Measurements from ENCODE around the gene CTPS1. TPM values are rescaled to one million over a fixed set of nuclear protein-coding genes. Genes with fewer than 3 reads are reported as not detected.

Gene CTPS1
- total RNA-seq, 1 experiment from 2014 or later = 139 TPM

DNA sequence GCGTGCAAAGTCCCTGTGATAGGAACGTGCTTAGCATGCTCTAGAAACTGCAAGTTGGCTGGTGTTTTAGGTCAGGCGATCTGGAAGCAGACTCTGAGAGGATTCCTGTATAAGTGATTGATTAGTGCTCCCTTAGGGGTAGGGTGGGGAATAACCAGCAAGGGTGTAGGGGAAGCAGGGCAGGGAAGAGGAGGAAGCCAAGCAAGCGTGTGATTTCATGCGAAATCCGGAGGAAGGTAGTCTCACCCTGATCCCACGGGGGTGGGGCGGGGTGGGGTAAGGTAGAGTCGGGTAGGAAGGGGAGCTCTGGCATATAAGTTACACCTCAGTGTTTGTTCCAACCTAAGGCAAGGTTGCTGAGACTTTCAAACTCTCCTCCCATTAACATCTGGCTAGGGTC lies 24.9 kb upstream of the CTPS1 start:
- Histone ChIP-seq H3K36me3 (ENCODE audit: insufficient read depth, low read length, poor library complexity, severe bottlenecking) (no peaks in the 10 kb centered on the region), H3K9me3 (ENCODE audit: low read depth, low read length, poor library complexity, severe bottlenecking) (no peaks in the 10 kb centered on the region), H3K4me1 (ENCODE audit: insufficient read depth, low read length, poor library complexity, severe bottlenecking) (no peaks in the 10 kb centered on the region), H3K27ac (ENCODE audit: low read depth, low read length, poor library complexity, severe bottlenecking) (no peak overlapping the region), H3K27me3 (replicated peaks; ENCODE audit: insufficient read depth, low read depth, low read length, poor library complexity) (no peaks in the 10 kb centered on the region), H3K4me3 (ENCODE audit: low read depth, low read length, poor library complexity, severe bottlenecking) (no peak overlapping the region)
- DNase-seq (ENCODE audit: low spot score) = no peak
- ChIA-PET POLR2A (ENCODE audit: low non-redundant PET) (no interaction called here), CTCF (no interaction called here)
- no TSS peak for BruUV-seq (replicated peaks)
- intact Hi-C loops (cut with micrococcal nuclease; ENCODE audit: unreplicated experiment) = loop anchor here (5.0 kb wide), 2 partner anchors 182 to 342 kb away; no protein-coding TSS in a partner anchor
- TF ChIP-seq EZH2 (IDR thresholded peaks at IDR 0.05; ENCODE audit: borderline replicate concordance, low read depth, low read length, poor library complexity, severe bottlenecking) = no peak
- TF ChIP-seq, protein P1, sequence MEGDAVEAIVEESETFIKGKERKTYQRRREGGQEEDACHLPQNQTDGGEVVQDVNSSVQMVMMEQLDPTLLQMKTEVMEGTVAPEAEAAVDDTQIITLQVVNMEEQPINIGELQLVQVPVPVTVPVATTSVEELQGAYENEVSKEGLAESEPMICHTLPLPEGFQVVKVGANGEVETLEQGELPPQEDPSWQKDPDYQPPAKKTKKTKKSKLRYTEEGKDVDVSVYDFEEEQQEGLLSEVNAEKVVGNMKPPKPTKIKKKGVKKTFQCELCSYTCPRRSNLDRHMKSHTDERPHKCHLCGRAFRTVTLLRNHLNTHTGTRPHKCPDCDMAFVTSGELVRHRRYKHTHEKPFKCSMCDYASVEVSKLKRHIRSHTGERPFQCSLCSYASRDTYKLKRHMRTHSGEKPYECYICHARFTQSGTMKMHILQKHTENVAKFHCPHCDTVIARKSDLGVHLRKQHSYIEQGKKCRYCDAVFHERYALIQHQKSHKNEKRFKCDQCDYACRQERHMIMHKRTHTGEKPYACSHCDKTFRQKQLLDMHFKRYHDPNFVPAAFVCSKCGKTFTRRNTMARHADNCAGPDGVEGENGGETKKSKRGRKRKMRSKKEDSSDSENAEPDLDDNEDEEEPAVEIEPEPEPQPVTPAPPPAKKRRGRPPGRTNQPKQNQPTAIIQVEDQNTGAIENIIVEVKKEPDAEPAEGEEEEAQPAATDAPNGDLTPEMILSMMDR (conservative IDR thresholded peaks at IDR 0.05; ENCODE audit: low read depth, low read length) = no peak

DNA sequence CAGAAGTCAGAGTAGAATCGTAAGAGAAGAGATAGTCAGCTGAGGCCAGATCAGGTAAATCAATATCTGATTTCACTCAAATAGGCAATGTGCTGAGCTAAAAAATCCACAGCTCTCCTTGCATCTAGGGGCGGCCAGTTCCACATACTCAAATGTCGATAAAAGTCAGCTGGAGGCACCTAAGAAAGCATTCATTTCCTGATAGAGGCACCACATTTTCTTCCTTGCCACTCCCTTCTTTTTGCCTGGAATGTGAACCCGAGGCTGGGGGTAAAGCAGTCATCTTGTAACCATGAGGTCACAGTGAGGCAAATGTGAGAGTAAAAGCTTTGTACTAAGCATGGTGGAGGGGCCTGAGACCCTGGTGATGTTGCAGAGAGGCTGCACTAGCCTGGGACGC lies 24.2 kb upstream of the CTPS1 start:
- Histone ChIP-seq H3K36me3 (ENCODE audit: insufficient read depth, low read length, poor library complexity, severe bottlenecking) (no peaks in the 10 kb centered on the region), H3K9me3 (ENCODE audit: low read depth, low read length, poor library complexity, severe bottlenecking) (no peaks in the 10 kb centered on the region), H3K4me1 (ENCODE audit: insufficient read depth, low read length, poor library complexity, severe bottlenecking) (no peaks in the 10 kb centered on the region), H3K27me3 (replicated peaks; ENCODE audit: insufficient read depth, low read depth, low read length, poor library complexity) (no peaks in the 10 kb centered on the region), H3K4me3 (ENCODE audit: low read depth, low read length, poor library complexity, severe bottlenecking) (no peak overlapping the region), H3K27ac (ENCODE audit: low read depth, low read length, poor library complexity, severe bottlenecking) (no peak overlapping the region)
- no TSS peak for BruUV-seq (replicated peaks)
- ChIA-PET CTCF (no interaction called here), POLR2A (ENCODE audit: low non-redundant PET) (no interaction called here)
- TF ChIP-seq, protein P1 (conservative IDR thresholded peaks at IDR 0.05; ENCODE audit: low read depth, low read length) = no peak
- no peak for TF ChIP-seq EZH2 (IDR thresholded peaks at IDR 0.05; ENCODE audit: borderline replicate concordance, low read depth, low read length, poor library complexity, severe bottlenecking)
- no peak for DNase-seq (ENCODE audit: low spot score)
- intact Hi-C loops (cut with micrococcal nuclease; ENCODE audit: unreplicated experiment) = no loop called here

DNA sequence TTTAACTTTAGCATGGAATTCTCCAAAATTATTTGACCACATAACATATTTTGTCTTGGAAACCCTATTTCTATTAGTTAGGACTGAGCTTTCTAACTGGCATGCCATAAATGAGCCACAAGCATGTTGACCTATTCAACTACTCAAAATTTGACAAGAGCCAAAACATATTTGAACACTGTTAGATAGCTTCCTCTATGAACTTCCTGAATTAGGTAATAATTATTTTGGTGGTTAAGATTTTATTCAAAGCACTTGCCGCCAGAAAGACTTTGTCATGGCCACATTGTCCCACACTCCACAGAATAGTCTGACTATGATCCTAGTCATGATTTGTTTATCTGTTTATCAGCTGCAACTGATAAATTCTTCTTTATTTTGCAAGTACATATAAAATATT lies 23.1 kb upstream of the CTPS1 start:
- Histone ChIP-seq H3K9me3 (ENCODE audit: low read depth, low read length, poor library complexity, severe bottlenecking) (no peaks in the 10 kb centered on the region), H3K27ac (ENCODE audit: low read depth, low read length, poor library complexity, severe bottlenecking) (no peak overlapping the region), H3K4me1 (ENCODE audit: insufficient read depth, low read length, poor library complexity, severe bottlenecking) (no peaks in the 10 kb centered on the region), H3K4me3 (ENCODE audit: low read depth, low read length, poor library complexity, severe bottlenecking) (no peak overlapping the region), H3K27me3 (replicated peaks; ENCODE audit: insufficient read depth, low read depth, low read length, poor library complexity) (no peaks in the 10 kb centered on the region), H3K36me3 (ENCODE audit: insufficient read depth, low read length, poor library complexity, severe bottlenecking) (no peaks in the 10 kb centered on the region)
- CTCF ChIA-PET = no interaction called here
- TF ChIP-seq, protein P1 (conservative IDR thresholded peaks at IDR 0.05; ENCODE audit: low read depth, low read length) = no peak
- no peak for TF ChIP-seq EZH2 (IDR thresholded peaks at IDR 0.05; ENCODE audit: borderline replicate concordance, low read depth, low read length, poor library complexity, severe bottlenecking)
- intact Hi-C loops (cut with micrococcal nuclease; ENCODE audit: unreplicated experiment) = no loop called here
- POLR2A ChIA-PET (ENCODE audit: low non-redundant PET) = no interaction called here
- no TSS peak for BruUV-seq (replicated peaks)
- DNase-seq (ENCODE audit: low spot score) = no peak
